Uterus (tissue), 2 donors: ENCODE measurements around the gene AARSD1.
"Not testable (repeated sequence)": the region's sequence is repeated elsewhere in the genome, so short reads cannot be mapped to it uniquely, and the experiment has no call there.

Experiments
- CTCF ChIP-seq, 4 experiments: fragments of 200-600 bp in 2 of 4; fragments of 450-650 bp in 2 of 4; sonication (generic) in 2 of 4; IDR thresholded peaks; one replicate each; pipeline ENCODE4 v1.5.1; 2016 to 2019; ENCODE audit warnings: antibody characterized with exemption in 4 of 4, mild to moderate bottlenecking in 2 of 4, moderate library complexity in 1 of 4
- POLR2A ChIP-seq, 2 donors: fragments of 450-650 bp; IDR thresholded peaks; one replicate each; pipeline ENCODE4 v1.6.1; 2016; ENCODE audit warnings: antibody characterized with exemption in 2 of 2, mild to moderate bottlenecking in 1 of 2, moderate library complexity in 1 of 2

- TF ChIP-seq CTCF, POLR2A (IDR thresholded peaks at IDR 0.05): not testable (repeated sequence)
Observed at GRCh38 chr17:42915288-42915687, 49.0 kb downstream of the AARSD1 start.
